NCI-H526 (cell line): ENCODE measurements around the gene C19orf85.

Experiments
- DNase-seq, 2 experiments: peaks; one replicate each; lab custom pipeline; 2025; lab: John Stamatoyannopoulos, UW

Gene C19orf85

GRCh38 chr19:55477905-55478304 is 13.4 kb upstream of the C19orf85 start:
- no peak for DNase-seq

- DNase-seq = peak; percentile 97 to 100
These were observed 11.7 kb upstream of the C19orf85 start, which contains the start of gene ZNF628 for GRCh38 chr19:55476100-55476775. ZNF628 (plus strand) TSS chr19:55476617; CDS start chr19:55479911, 3,294 bp downstream.

GRCh38 chr19:55474269-55475265 is 10.0 kb upstream of the C19orf85 start:
- no peak for DNase-seq

GRCh38 chr19:55473225-55474012 is 8.9 kb upstream of the C19orf85 start:
- no peak for DNase-seq

GRCh38 chr19:55472463-55472862 is 7.9 kb upstream of the C19orf85 start:
- no peak for DNase-seq

GRCh38 chr19:55471266-55471665 is 6.7 kb upstream of the C19orf85 start:
- DNase-seq = no peak

- no peak for DNase-seq
These were observed 3.5 kb upstream of the C19orf85 start for GRCh38 chr19:55468054-55468393.

- DNase-seq = peak in 1 of 2 experiments; percentile 55
These were observed 2.9 kb upstream of the C19orf85 start for GRCh38 chr19:55467236-55468053.

GRCh38 chr19:55466241-55466614 is 1.7 kb upstream of the C19orf85 start:
- DNase-seq = no peak

GRCh38 chr19:55465460-55466240 is 1.1 kb upstream of the C19orf85 start:
- no peak for DNase-seq

- DNase-seq = no peak
These were observed 401 bp downstream of the C19orf85 start for GRCh38 chr19:55464039-55464661.

- no peak for DNase-seq
These were observed 944 bp downstream of the C19orf85 start for GRCh38 chr19:55463583-55464031.

- DNase-seq = no peak
These were observed 1.8 kb downstream of the C19orf85 start for GRCh38 chr19:55462722-55463121.

GRCh38 chr19:55461974-55462626 is 2.5 kb downstream of the C19orf85 start:
- DNase-seq = no peak

- DNase-seq = peak; percentile 99 to 100
These were observed 3.1 kb downstream of the C19orf85 start, which contains the start of gene ISOC2 for GRCh38 chr19:55461259-55461973. ISOC2 (minus strand) TSS chr19:55461642; CDS start chr19:55456486, 5,156 bp downstream.

- peak; percentile 54 to 92 for DNase-seq
These were observed 3.8 kb downstream of the C19orf85 start for GRCh38 chr19:55460670-55461258.

GRCh38 chr19:55459950-55460657 is 4.4 kb downstream of the C19orf85 start:
- DNase-seq = no peak

GRCh38 chr19:55459551-55459949 is 5.0 kb downstream of the C19orf85 start:
- no peak for DNase-seq
